ENCODE data around the gene DAAM2.

The DAAM2 gene

GRCh38 chr6:39818695-39819094 lies 26.5 kb downstream of the DAAM2 start:
- ATAC-seq (ENCODE audit: low read depth): no peak
- peaks cover 1% of the 10 kb centered on the region for H3K27me3 Mint-ChIP-seq
- no peaks in the 10 kb centered on the region for H3K36me3 Mint-ChIP-seq
- H3K27ac Mint-ChIP-seq: no peak overlapping the region
- no peak overlapping the region for H3K4me3 Mint-ChIP-seq
- DNase-seq (ENCODE audit: low spot score in 2 of 2): no peak
- H3K4me1 Mint-ChIP-seq: peaks cover 3% of the 10 kb centered on the region
- H3K9me3 Mint-ChIP-seq: no peaks in the 10 kb centered on the region

- Mint-ChIP-seq H3K4me1 (no peaks in the 10 kb centered on the region), H3K27ac (no peak overlapping the region), H3K9me3 (no peaks in the 10 kb centered on the region), H3K4me3 (no peak overlapping the region), H3K27me3 (no peaks in the 10 kb centered on the region), H3K36me3 (no peaks in the 10 kb centered on the region)
- ATAC-seq (ENCODE audit: low read depth): no peak
- DNase-seq (ENCODE audit: low spot score in 2 of 2): no peak
These were observed 27.1 kb downstream of the DAAM2 start for GRCh38 chr6:39819228-39819627.

GRCh38 chr6:39819676-39820075 lies 27.5 kb downstream of the DAAM2 start:
- Mint-ChIP-seq H3K4me1 (no peaks in the 10 kb centered on the region), H3K27me3 (no peaks in the 10 kb centered on the region), H3K9me3 (no peaks in the 10 kb centered on the region), H3K4me3 (no peak overlapping the region), H3K36me3 (no peaks in the 10 kb centered on the region), H3K27ac (no peak overlapping the region)
- DNase-seq (ENCODE audit: low spot score in 2 of 2): no peak
- no peak for ATAC-seq (ENCODE audit: low read depth)

GRCh38 chr6:39820553-39820952 lies 28.4 kb downstream of the DAAM2 start:
- no peak for ATAC-seq (ENCODE audit: low read depth)
- no peaks in the 10 kb centered on the region for H3K4me1 Mint-ChIP-seq
- no peak overlapping the region for H3K4me3 Mint-ChIP-seq
- no peaks in the 10 kb centered on the region for H3K27me3 Mint-ChIP-seq
- DNase-seq (ENCODE audit: low spot score in 2 of 2): no peak
- H3K9me3 Mint-ChIP-seq: no peaks in the 10 kb centered on the region
- H3K27ac Mint-ChIP-seq: no peak overlapping the region
- H3K36me3 Mint-ChIP-seq: no peaks in the 10 kb centered on the region

GRCh38 chr6:39821046-39821740 lies 29.0 kb downstream of the DAAM2 start:
- DNase-seq (ENCODE audit: low spot score in 2 of 2) (no peak), ATAC-seq (ENCODE audit: low read depth) (no peak)
- Mint-ChIP-seq H3K27me3 (no peaks in the 10 kb centered on the region), H3K27ac (no peak overlapping the region), H3K4me3 (no peak overlapping the region), H3K9me3 (no peaks in the 10 kb centered on the region), H3K4me1 (no peaks in the 10 kb centered on the region), H3K36me3 (no peaks in the 10 kb centered on the region)

- no peaks in the 10 kb centered on the region for H3K36me3 Mint-ChIP-seq
- no peak for DNase-seq (ENCODE audit: low spot score in 2 of 2)
- no peak overlapping the region for H3K27ac Mint-ChIP-seq
- no peaks in the 10 kb centered on the region for H3K9me3 Mint-ChIP-seq
- H3K4me3 Mint-ChIP-seq: no peak overlapping the region
- H3K27me3 Mint-ChIP-seq: no peaks in the 10 kb centered on the region
- no peaks in the 10 kb centered on the region for H3K4me1 Mint-ChIP-seq
- ATAC-seq (ENCODE audit: low read depth): no peak
These were observed 29.8 kb downstream of the DAAM2 start for GRCh38 chr6:39821742-39822532.

- no peaks in the 10 kb centered on the region for H3K9me3 Mint-ChIP-seq
- no peaks in the 10 kb centered on the region for H3K4me1 Mint-ChIP-seq
- no peak for ATAC-seq (ENCODE audit: low read depth)
- H3K4me3 Mint-ChIP-seq: no peak overlapping the region
- no peaks in the 10 kb centered on the region for H3K36me3 Mint-ChIP-seq
- no peaks in the 10 kb centered on the region for H3K27me3 Mint-ChIP-seq
- H3K27ac Mint-ChIP-seq: no peak overlapping the region
- no peak for DNase-seq (ENCODE audit: low spot score in 2 of 2)
These were observed 31.0 kb downstream of the DAAM2 start for GRCh38 chr6:39822846-39823815.

- Mint-ChIP-seq H3K4me3 (no peak overlapping the region), H3K9me3 (no peaks in the 10 kb centered on the region), H3K4me1 (no peaks in the 10 kb centered on the region), H3K36me3 (no peaks in the 10 kb centered on the region), H3K27ac (no peak overlapping the region), H3K27me3 (no peaks in the 10 kb centered on the region)
- no peak for DNase-seq (ENCODE audit: low spot score in 2 of 2)
- no peak for ATAC-seq (ENCODE audit: low read depth)
These were observed 32.1 kb downstream of the DAAM2 start for GRCh38 chr6:39824030-39824926.

GRCh38 chr6:39829331-39829730 lies 37.2 kb downstream of the DAAM2 start:
- DNase-seq (ENCODE audit: low spot score in 2 of 2): no peak
- ATAC-seq (ENCODE audit: low read depth): no peak
- Mint-ChIP-seq H3K4me1 (no peaks in the 10 kb centered on the region), H3K27ac (no peak overlapping the region), H3K4me3 (no peak overlapping the region), H3K9me3 (no peaks in the 10 kb centered on the region), H3K36me3 (no peaks in the 10 kb centered on the region), H3K27me3 (peaks cover 4% of the 10 kb centered on the region)

GRCh38 chr6:39830444-39830843 lies 38.3 kb downstream of the DAAM2 start:
- no peaks in the 10 kb centered on the region for H3K36me3 Mint-ChIP-seq
- peaks cover 5% of the 10 kb centered on the region for H3K27me3 Mint-ChIP-seq
- DNase-seq (ENCODE audit: low spot score in 2 of 2): no peak
- no peaks in the 10 kb centered on the region for H3K9me3 Mint-ChIP-seq
- H3K27ac Mint-ChIP-seq: no peak overlapping the region
- H3K4me1 Mint-ChIP-seq: no peaks in the 10 kb centered on the region
- ATAC-seq (ENCODE audit: low read depth): no peak
- no peak overlapping the region for H3K4me3 Mint-ChIP-seq

- Mint-ChIP-seq H3K27ac (no peak overlapping the region), H3K4me1 (no peaks in the 10 kb centered on the region), H3K27me3 (peaks cover 11% of the 10 kb centered on the region), H3K9me3 (no peaks in the 10 kb centered on the region), H3K36me3 (no peaks in the 10 kb centered on the region), H3K4me3 (no peak overlapping the region)
- ATAC-seq (ENCODE audit: low read depth) (no peak), DNase-seq (ENCODE audit: low spot score in 2 of 2) (no peak)
These were observed 39.5 kb downstream of the DAAM2 start for GRCh38 chr6:39831701-39832100.

GRCh38 chr6:39834278-39834677 lies 42.1 kb downstream of the DAAM2 start:
- no peak for ATAC-seq (ENCODE audit: low read depth)

GRCh38 chr6:39834866-39835265 lies 42.7 kb downstream of the DAAM2 start:
- no peak for ATAC-seq (ENCODE audit: low read depth)
- H3K27ac Mint-ChIP-seq: no peak overlapping the region

More at GRCh38 chr6:39834278-39834677, 42.1 kb downstream of the DAAM2 start:
- Mint-ChIP-seq H3K27me3 (peaks cover 20% of the 10 kb centered on the region), H3K36me3 (no peaks in the 10 kb centered on the region), H3K4me3 (no peak overlapping the region), H3K4me1 (no peaks in the 10 kb centered on the region), H3K27ac (no peak overlapping the region), H3K9me3 (no peaks in the 10 kb centered on the region)
- no peak for DNase-seq (ENCODE audit: low spot score in 2 of 2)

More at GRCh38 chr6:39834866-39835265, 42.7 kb downstream of the DAAM2 start:
- Mint-ChIP-seq H3K4me3 (no peak overlapping the region), H3K27me3 (peaks cover 23% of the 10 kb centered on the region), H3K9me3 (no peaks in the 10 kb centered on the region), H3K36me3 (no peaks in the 10 kb centered on the region), H3K4me1 (no peaks in the 10 kb centered on the region)
- no peak for DNase-seq (ENCODE audit: low spot score in 2 of 2)

Measured in memory B cell (primary cell).